ENCODE data around the gene TMEM196. TPM values are rescaled to one million over a fixed set of nuclear protein-coding genes. Genes with fewer than 3 reads are reported as not detected.

TMEM196 gene
- total RNA-seq, 4 donors from 2014 or later = not detected

GRCh38 chr7:19798986-19799385 lies 25.6 kb upstream of the TMEM196 start:
- 65% methylated on average over 3 of the region's 3 CpGs for WGBS
- Histone ChIP-seq H3K36me3 (no peaks in the 10 kb centered on the region), H3K27me3 (no peaks in the 10 kb centered on the region), H3K27ac (no peak overlapping the region), H3K4me3 (no peak overlapping the region), H3K4me1 (no peaks in the 10 kb centered on the region), H3K9me3 (no peaks in the 10 kb centered on the region)
- no peak for DNase-seq (ENCODE audit: low spot score in 2 of 2)
- TF ChIP-seq POLR2AphosphoS5 (IDR thresholded peaks at IDR 0.05) = no peak
- TF ChIP-seq, protein P1, sequence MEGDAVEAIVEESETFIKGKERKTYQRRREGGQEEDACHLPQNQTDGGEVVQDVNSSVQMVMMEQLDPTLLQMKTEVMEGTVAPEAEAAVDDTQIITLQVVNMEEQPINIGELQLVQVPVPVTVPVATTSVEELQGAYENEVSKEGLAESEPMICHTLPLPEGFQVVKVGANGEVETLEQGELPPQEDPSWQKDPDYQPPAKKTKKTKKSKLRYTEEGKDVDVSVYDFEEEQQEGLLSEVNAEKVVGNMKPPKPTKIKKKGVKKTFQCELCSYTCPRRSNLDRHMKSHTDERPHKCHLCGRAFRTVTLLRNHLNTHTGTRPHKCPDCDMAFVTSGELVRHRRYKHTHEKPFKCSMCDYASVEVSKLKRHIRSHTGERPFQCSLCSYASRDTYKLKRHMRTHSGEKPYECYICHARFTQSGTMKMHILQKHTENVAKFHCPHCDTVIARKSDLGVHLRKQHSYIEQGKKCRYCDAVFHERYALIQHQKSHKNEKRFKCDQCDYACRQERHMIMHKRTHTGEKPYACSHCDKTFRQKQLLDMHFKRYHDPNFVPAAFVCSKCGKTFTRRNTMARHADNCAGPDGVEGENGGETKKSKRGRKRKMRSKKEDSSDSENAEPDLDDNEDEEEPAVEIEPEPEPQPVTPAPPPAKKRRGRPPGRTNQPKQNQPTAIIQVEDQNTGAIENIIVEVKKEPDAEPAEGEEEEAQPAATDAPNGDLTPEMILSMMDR (IDR thresholded peaks at IDR 0.05) = no peak

DNA sequence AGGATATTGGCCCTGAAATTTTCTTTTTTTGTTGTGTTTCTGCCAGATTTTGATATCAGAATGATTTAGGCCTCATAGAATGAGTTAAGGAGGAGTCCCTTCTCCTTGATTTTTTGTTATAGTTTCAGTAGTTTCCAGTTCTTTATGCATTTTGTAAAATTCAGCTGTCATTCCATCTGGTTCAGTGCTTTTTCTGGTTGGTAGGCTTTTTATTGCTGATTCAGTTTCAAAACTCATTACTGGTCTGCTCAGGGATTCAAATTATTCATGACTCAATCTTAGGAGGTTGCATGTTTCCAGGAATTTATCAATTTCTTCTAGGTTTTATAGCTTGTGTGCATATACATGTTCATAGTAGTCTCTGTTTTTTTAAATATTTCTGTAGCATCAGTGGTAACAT lies 10.1 kb upstream of the TMEM196 start:
- no peaks in the 10 kb centered on the region for H3K9me3 ChIP-seq
- DNase-seq (ENCODE audit: low spot score in 2 of 2) = no peak
- no peaks in the 10 kb centered on the region for H3K27me3 ChIP-seq
- H3K4me3 ChIP-seq = no peak overlapping the region
- no peaks in the 10 kb centered on the region for H3K4me1 ChIP-seq
- no peak for TF ChIP-seq POLR2A (IDR thresholded peaks at IDR 0.05)
- TF ChIP-seq EP300 (IDR thresholded peaks at IDR 0.05) = no peak
- TF ChIP-seq, protein P1 (IDR thresholded peaks at IDR 0.05) = no peak
- no peak for TF ChIP-seq POLR2AphosphoS5 (IDR thresholded peaks at IDR 0.05)
- no peaks in the 10 kb centered on the region for H3K36me3 ChIP-seq
- H3K27ac ChIP-seq = no peak overlapping the region

DNA sequence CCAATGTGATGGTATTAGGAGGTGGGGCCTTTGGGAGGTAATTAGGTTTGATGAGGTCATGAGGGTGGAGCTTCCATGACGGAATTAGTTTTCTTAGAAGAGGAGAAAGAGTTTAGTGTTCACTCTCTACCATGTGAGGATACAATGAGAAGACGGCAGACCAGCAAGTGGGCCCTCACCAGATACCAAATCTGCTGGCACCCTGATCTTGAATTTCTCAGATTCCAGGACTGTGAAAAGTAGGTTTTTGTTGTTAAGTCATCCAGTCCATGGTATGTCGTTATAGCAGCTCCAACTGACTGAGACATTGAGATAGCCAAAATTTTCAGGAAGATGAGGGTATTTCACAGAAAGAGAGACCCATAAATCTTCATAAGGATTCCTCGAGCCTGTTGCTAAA lies 3.6 kb upstream of the TMEM196 start:
- H3K4me1 ChIP-seq = peaks cover 14% of the 10 kb centered on the region
- no peaks in the 10 kb centered on the region for H3K9me3 ChIP-seq
- TF ChIP-seq EP300 (IDR thresholded peaks at IDR 0.05) (no peak), POLR2A (IDR thresholded peaks at IDR 0.05) (no peak), POLR2AphosphoS5 (IDR thresholded peaks at IDR 0.05) (no peak)
- TF ChIP-seq, protein P1 (IDR thresholded peaks at IDR 0.05) = no peak
- no peak overlapping the region for H3K4me3 ChIP-seq
- no peaks in the 10 kb centered on the region for H3K36me3 ChIP-seq
- H3K27ac ChIP-seq = no peak overlapping the region
- WGBS = 55% methylated on average over 4 of the region's 4 CpGs
- no peak for DNase-seq (ENCODE audit: low spot score in 2 of 2)
- H3K27me3 ChIP-seq = peaks cover 25% of the 10 kb centered on the region

GRCh38 chr7:19775578-19775977 lies 2.2 kb upstream of the TMEM196 start:
- Histone ChIP-seq H3K27ac (no peak overlapping the region), H3K36me3 (no peaks in the 10 kb centered on the region), H3K4me1 (peaks cover 14% of the 10 kb centered on the region), H3K9me3 (no peaks in the 10 kb centered on the region), H3K4me3 (no peak overlapping the region), H3K27me3 (peaks cover 39% of the 10 kb centered on the region)
- WGBS = 73% methylated on average over 1 of the region's 1 CpG
- TF ChIP-seq POLR2AphosphoS5 (IDR thresholded peaks at IDR 0.05) = no peak
- TF ChIP-seq, protein P1 (IDR thresholded peaks at IDR 0.05) = no peak
- TF ChIP-seq POLR2A (IDR thresholded peaks at IDR 0.05) = no peak
- no peak for TF ChIP-seq EP300 (IDR thresholded peaks at IDR 0.05)
- DNase-seq (ENCODE audit: low spot score in 2 of 2) = no peak

GRCh38 chr7:19772306-19772705 lies 1.1 kb downstream of the TMEM196 start:
- TF ChIP-seq POLR2A (IDR thresholded peaks at IDR 0.05) (no peak), POLR2AphosphoS5 (IDR thresholded peaks at IDR 0.05) (no peak), EP300 (IDR thresholded peaks at IDR 0.05) (no peak)
- TF ChIP-seq, protein P1 (IDR thresholded peaks at IDR 0.05) = no peak
- WGBS = 6% methylated on average over 17 of the region's 17 CpGs
- Histone ChIP-seq H3K27me3 (peaks cover 54% of the 10 kb centered on the region), H3K9me3 (no peaks in the 10 kb centered on the region), H3K4me1 (peaks cover 14% of the 10 kb centered on the region), H3K27ac (no peak overlapping the region), H3K36me3 (no peaks in the 10 kb centered on the region), H3K4me3 (peak overlapping the region; percentile 22)
- DNase-seq (ENCODE audit: low spot score in 2 of 2) = no peak
